ENCODE measurements around the gene TPR. TPM values are rescaled to one million over a fixed set of nuclear protein-coding genes. Genes with fewer than 3 reads are reported as not detected.

The TPR gene
- 10 to 100 TPM; 53.7 to 78.8 (median 70.1) TPM for total RNA-seq

- ATAC-seq: peak; percentile 96
- WGBS, 2 donors (ENCODE audit: low coverage in 1 of 2): 0% methylated on average over 4 to 16 of the region's 60 CpGs
- Histone ChIP-seq H3K9me3 (no peaks in the 10 kb centered on the region), H3K4me1 (peaks cover 10 to 60% (median 13%) of the 10 kb centered on the region in 3 donors), H3K27ac (peak within 1 kb of the TSS; percentile 92 to 98 (median 96)), H3K4me3 (peak within 1 kb of the TSS; percentile 82 to 95), H3K36me3 (peaks cover 0 to 33% of the 10 kb centered on the region in 2 donors), H3K27me3 (no peaks in the 10 kb centered on the region)
- TF ChIP-seq EP300 (IDR thresholded peaks at IDR 0.05) (no peak), POLR2A (IDR thresholded peaks at IDR 0.05) (peak; percentile 58 to 64), CTCF (IDR thresholded peaks at IDR 0.05) (peak; percentile 77 to 90 (median 89)), POLR2AphosphoS5 (IDR thresholded peaks at IDR 0.05) (peak; percentile 58)
Observed at GRCh38 chr1:186375152-186375928, at the start of gene TPR, which contains the start of gene ODR4. TPR (minus strand) TSS chr1:186375253; CDS start chr1:186375028, 225 bp downstream. ODR4 (plus strand) TSS chr1:186375838; CDS start chr1:186379786, 3,948 bp downstream.

- Histone ChIP-seq H3K4me1 (no peaks in the 10 kb centered on the region), H3K27me3 (no peaks in the 10 kb centered on the region), H3K9me3 (no peaks in the 10 kb centered on the region), H3K36me3 (peaks cover 0 to 30% of the 10 kb centered on the region in 2 donors), H3K4me3 (no peak overlapping the region), H3K27ac (no peak overlapping the region)
- TF ChIP-seq CTCF (IDR thresholded peaks at IDR 0.05) (no peak), EP300 (IDR thresholded peaks at IDR 0.05) (no peak), POLR2A (IDR thresholded peaks at IDR 0.05) (no peak), POLR2AphosphoS5 (IDR thresholded peaks at IDR 0.05) (no peak)
- 57 to 79% methylated on average over 2 of the region's 2 CpGs for WGBS, 2 donors (ENCODE audit: low coverage in 1 of 2)
- ATAC-seq: no peak
Observed at GRCh38 chr1:186424539-186424938, 49.5 kb upstream of the TPR start.

GRCh38 chr1:186421446-186421845 lies 46.4 kb upstream of the TPR start:
- Histone ChIP-seq H3K27me3 (no peaks in the 10 kb centered on the region), H3K27ac (no peak overlapping the region), H3K36me3 (peaks cover 0 to 43% of the 10 kb centered on the region in 2 donors), H3K4me3 (no peak overlapping the region), H3K4me1 (no peaks in the 10 kb centered on the region), H3K9me3 (no peaks in the 10 kb centered on the region)
- no peak for ATAC-seq
- TF ChIP-seq POLR2A (IDR thresholded peaks at IDR 0.05) (no peak), EP300 (IDR thresholded peaks at IDR 0.05) (no peak), CTCF (IDR thresholded peaks at IDR 0.05) (no peak), POLR2AphosphoS5 (IDR thresholded peaks at IDR 0.05) (no peak)
- 63 to 79% methylated on average over 2 of the region's 6 CpGs for WGBS, 2 donors (ENCODE audit: low coverage in 1 of 2)

- 50 to 54% methylated on average over 1 of the region's 1 CpG for WGBS, 2 donors (ENCODE audit: low coverage in 1 of 2)
- no peaks in the 10 kb centered on the region for H3K9me3 ChIP-seq
- H3K4me1 ChIP-seq: no peaks in the 10 kb centered on the region
- no peak overlapping the region for H3K27ac ChIP-seq
- H3K36me3 ChIP-seq: peaks cover 0 to 42% of the 10 kb centered on the region in 2 donors
- no peak for ATAC-seq
- H3K4me3 ChIP-seq: no peak overlapping the region
- no peaks in the 10 kb centered on the region for H3K27me3 ChIP-seq
- TF ChIP-seq EP300 (IDR thresholded peaks at IDR 0.05) (no peak), POLR2A (IDR thresholded peaks at IDR 0.05) (no peak), CTCF (IDR thresholded peaks at IDR 0.05) (no peak), POLR2AphosphoS5 (IDR thresholded peaks at IDR 0.05) (no peak)
Observed at GRCh38 chr1:186420923-186421322, 45.9 kb upstream of the TPR start.

- no peak for ATAC-seq
- Histone ChIP-seq H3K27me3 (no peaks in the 10 kb centered on the region), H3K27ac (no peak overlapping the region), H3K9me3 (no peaks in the 10 kb centered on the region), H3K4me3 (no peak overlapping the region), H3K36me3 (peaks cover 0 to 45% of the 10 kb centered on the region in 2 donors), H3K4me1 (no peaks in the 10 kb centered on the region)
- TF ChIP-seq CTCF (IDR thresholded peaks at IDR 0.05) (no peak), POLR2AphosphoS5 (IDR thresholded peaks at IDR 0.05) (no peak), EP300 (IDR thresholded peaks at IDR 0.05) (no peak), POLR2A (IDR thresholded peaks at IDR 0.05) (no peak)
Observed at GRCh38 chr1:186420311-186420710, 45.3 kb upstream of the TPR start.

Measured in gastroesophageal sphincter (tissue), 4 donors.